ENCODE results near the gene SERTAD1. TPM values are rescaled to one million over a fixed set of nuclear protein-coding genes. Genes with fewer than 3 reads are reported as not detected.
A peak's percentile ranks its signal among the peaks of the same experiment; 100 is the strongest.

The SERTAD1 gene
- total RNA-seq, 1 donor from 2014 or later, result 13.4 TPM

DNA sequence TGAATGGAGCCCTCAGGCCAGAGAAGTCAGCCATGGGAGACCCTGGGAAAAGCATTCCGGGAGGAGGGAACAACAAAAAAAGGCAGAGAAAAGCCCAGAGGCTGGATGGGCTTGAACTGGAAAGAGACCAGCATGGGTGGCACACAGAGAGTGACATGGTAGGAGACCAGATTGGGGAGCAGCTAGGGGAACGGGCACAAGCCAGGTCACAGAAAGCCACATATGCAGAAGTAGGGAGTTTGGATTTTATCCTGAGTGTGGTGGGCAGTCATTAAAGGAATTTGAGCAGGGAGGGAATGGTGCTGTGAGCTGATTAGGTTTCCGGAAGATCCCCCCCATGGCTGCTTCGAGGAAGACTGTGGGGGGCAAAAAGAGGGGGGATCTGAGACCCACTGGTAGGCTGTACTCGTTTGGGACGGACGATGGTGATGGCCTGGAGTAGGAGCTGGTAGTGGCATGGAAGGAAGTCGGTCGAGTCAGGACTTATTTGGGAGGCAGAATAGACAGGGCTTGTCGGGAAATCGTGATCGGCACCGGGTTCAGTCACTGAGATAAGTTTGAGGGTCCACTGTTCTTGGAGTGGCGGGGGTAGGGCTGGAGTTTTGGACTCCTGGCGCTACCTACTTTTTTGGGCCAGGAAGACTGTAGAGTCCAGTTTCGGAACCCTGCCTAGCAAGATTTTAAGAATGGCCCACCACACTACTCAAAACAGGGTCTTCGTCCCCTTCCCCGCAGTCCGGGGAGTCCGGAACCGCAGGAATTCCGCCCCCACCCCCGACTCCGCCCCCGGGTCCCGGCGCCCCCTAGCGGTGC, 949 bp downstream of the SERTAD1 start:
- ChIA-PET POLR2A (interaction anchor here (0.5 to 4.2 kb wide), 5 partner anchors 10 to 76 kb away, joined by 4 to 89 read pairs (median 7); partner anchors contain the start of genes C19orf47, PLD3 and SERTAD3), CTCF (interaction anchor here (1.4 to 5.1 kb wide), 4 partner anchors 9 to 120 kb away, joined by 3 to 21 read pairs (median 5); partner anchors contain the start of gene BLVRB)
- peak overlapping the region; percentile 93 for H3K4me3 Mint-ChIP-seq
- H3K4me1 Mint-ChIP-seq, result peaks cover 34% of the 10 kb centered on the region
- peaks cover 16% of the 10 kb centered on the region for H3K36me3 Mint-ChIP-seq (ENCODE audit: low read depth)
- TF ChIP-seq, protein P1, sequence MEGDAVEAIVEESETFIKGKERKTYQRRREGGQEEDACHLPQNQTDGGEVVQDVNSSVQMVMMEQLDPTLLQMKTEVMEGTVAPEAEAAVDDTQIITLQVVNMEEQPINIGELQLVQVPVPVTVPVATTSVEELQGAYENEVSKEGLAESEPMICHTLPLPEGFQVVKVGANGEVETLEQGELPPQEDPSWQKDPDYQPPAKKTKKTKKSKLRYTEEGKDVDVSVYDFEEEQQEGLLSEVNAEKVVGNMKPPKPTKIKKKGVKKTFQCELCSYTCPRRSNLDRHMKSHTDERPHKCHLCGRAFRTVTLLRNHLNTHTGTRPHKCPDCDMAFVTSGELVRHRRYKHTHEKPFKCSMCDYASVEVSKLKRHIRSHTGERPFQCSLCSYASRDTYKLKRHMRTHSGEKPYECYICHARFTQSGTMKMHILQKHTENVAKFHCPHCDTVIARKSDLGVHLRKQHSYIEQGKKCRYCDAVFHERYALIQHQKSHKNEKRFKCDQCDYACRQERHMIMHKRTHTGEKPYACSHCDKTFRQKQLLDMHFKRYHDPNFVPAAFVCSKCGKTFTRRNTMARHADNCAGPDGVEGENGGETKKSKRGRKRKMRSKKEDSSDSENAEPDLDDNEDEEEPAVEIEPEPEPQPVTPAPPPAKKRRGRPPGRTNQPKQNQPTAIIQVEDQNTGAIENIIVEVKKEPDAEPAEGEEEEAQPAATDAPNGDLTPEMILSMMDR (IDR thresholded peaks at IDR 0.05), result no peak
- peak overlapping the region; percentile 93 for H3K27ac Mint-ChIP-seq
- H3K9me3 Mint-ChIP-seq, result no peaks in the 10 kb centered on the region
- no peak for ATAC-seq (ENCODE audit: low read depth)
- H3K27me3 Mint-ChIP-seq, result no peaks in the 10 kb centered on the region
- intact Hi-C loops (cut with micrococcal nuclease), result loop anchor here (1.0 to 5.0 kb wide), 5 partner anchors 10 to 172 kb away; partner anchors contain the start of genes BLVRB and SERTAD3
- DNase-seq, result no peak

DNA sequence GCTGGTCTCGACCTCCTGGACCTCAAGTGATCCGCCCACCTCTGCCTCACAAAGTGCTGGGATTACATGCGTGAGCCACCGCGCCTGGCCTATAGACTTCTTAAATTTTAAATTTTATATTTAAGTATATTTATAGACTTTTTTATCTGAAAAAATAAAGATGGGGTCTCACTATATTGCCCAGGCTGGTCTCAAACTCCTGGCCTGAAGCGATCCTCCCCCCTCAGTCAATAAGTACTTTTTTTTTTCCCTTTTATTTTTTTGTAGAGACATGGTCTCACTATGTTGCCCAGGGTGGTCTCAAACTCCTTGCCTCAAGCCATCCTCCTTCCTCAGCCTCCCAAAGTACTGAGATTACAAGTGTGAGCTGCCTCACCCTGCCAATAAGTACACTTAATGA, 1.9 kb downstream of the SERTAD1 start:
- H3K36me3 Mint-ChIP-seq (ENCODE audit: low read depth), result peaks cover 16% of the 10 kb centered on the region
- no peak overlapping the region for H3K27ac Mint-ChIP-seq
- ATAC-seq (ENCODE audit: low read depth) (no peak), DNase-seq (no peak)
- no peak overlapping the region for H3K4me3 Mint-ChIP-seq
- H3K4me1 Mint-ChIP-seq, result peaks cover 35% of the 10 kb centered on the region
- CTCF ChIA-PET, result interaction anchor here (1.4 to 5.1 kb wide), 3 partner anchors 19 to 119 kb away, joined by 4 to 21 read pairs (median 6); partner anchors contain the start of gene BLVRB
- no peaks in the 10 kb centered on the region for H3K9me3 Mint-ChIP-seq
- intact Hi-C loops (cut with micrococcal nuclease), result loop anchor here (5.0 kb wide), 1 partner anchor 173 kb away; no protein-coding TSS in a partner anchor
- TF ChIP-seq, protein P1 (IDR thresholded peaks at IDR 0.05), result no peak
- no peaks in the 10 kb centered on the region for H3K27me3 Mint-ChIP-seq
- POLR2A ChIA-PET, result interaction anchor here (1.1 to 4.2 kb wide), 5 partner anchors 11 to 76 kb away, joined by 3 to 104 read pairs (median 33); partner anchors contain the start of genes C19orf47, PLD3 and SERTAD3

DNA sequence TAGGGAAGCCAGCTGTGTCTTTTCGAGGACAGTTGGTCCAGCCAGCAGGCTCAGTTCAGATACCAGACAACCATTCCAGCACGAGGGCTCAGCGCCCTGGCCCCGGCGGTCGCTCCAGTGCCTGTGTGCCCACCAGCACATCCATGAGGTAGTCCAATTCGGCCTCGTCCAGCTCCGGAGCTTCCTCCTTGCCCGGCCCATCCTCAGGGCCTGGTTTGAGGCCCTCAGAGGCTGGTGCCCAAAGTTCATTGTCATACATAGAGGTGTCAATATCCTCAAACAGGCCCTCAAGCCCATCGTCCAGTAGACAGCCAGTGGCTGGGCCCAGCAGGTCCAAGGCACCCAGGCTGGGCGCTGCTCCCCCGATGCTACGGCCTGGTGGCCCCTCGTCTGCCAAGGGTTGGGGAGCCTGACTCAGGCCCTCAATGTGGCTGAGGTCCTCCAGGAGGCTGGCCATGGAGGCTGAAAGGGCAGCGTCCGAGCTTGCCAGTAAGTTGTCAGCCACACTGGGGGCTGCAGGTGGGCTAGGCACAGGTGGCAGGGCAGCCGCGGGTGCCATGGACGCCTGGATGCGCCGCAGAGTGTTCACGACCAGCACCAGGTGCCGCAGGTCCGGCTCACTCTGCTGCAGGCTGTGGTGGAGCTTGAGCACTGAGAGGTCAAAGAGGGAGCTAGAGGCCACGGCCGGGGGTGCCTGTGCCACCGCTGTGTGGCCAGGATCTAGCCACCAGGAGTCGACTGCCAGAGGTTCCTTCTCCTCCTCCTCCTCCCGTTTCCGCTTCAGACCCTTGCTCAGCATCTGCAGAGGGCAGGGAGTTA, 2.8 kb downstream of the SERTAD1 start:
- ChIA-PET CTCF (interaction anchor here (5.1 kb wide), 1 partner anchor 118 kb away, joined by 21 read pairs; no protein-coding TSS in a partner anchor), POLR2A (interaction anchor here (1.1 to 4.1 kb wide), 4 partner anchors 10 to 42 kb away, joined by 3 to 104 read pairs (median 32); partner anchors contain the start of genes BLVRB and SERTAD3)
- TF ChIP-seq, protein P1 (IDR thresholded peaks at IDR 0.05), result no peak
- no peaks in the 10 kb centered on the region for H3K27me3 Mint-ChIP-seq
- peaks cover 35% of the 10 kb centered on the region for H3K4me1 Mint-ChIP-seq
- intact Hi-C loops (cut with micrococcal nuclease), result loop anchor here (5.0 kb wide), 1 partner anchor 174 kb away; no protein-coding TSS in a partner anchor
- no peak for ATAC-seq (ENCODE audit: low read depth)
- peak overlapping the region; percentile 86 for H3K27ac Mint-ChIP-seq
- DNase-seq, result no peak
- no peaks in the 10 kb centered on the region for H3K9me3 Mint-ChIP-seq
- H3K36me3 Mint-ChIP-seq (ENCODE audit: low read depth), result peaks cover 16% of the 10 kb centered on the region
- no peak overlapping the region for H3K4me3 Mint-ChIP-seq

DNA sequence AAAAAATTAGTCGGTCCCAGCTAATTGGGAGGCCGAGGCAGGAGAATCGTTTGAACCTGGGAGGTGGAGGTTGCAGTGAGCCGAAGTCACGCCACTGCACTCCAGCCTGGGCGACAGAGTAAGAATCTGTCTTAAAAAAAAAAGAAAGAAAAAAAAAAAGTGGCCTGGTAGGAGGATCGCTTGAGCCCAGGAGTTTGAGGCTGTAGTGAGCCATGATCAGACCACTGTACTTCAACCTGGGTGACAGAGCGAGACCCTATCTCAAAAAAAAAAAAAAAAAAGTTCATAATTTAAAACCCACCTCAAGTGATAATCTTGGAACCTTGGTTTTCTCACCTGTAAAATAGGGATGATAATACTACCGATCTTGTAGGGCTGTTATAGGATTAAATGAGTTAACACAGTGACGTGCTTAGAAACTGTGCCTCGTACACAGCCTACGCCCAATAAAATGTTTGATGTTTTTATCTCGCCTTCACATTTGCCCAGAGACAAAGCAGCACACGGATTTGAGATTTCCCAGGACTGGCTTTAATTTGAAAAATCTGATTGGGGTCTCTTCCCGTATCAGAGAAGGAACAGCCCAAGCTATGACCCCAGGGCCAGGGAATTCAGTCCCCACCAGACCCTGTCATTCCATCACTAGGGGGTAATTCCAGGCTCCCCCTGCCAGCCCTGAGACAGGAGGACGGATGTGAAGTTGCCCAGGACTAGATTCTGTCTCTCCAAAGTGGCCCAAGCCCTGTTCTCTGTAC, 3.6 kb downstream of the SERTAD1 start:
- Mint-ChIP-seq H3K27me3 (no peaks in the 10 kb centered on the region), H3K36me3 (ENCODE audit: low read depth) (peaks cover 16% of the 10 kb centered on the region), H3K4me3 (peak overlapping the region; percentile 35), H3K4me1 (peaks cover 34% of the 10 kb centered on the region), H3K9me3 (no peaks in the 10 kb centered on the region), H3K27ac (peak overlapping the region; percentile 86)
- POLR2A ChIA-PET, result interaction anchor here (0.7 to 4.1 kb wide), 8 partner anchors 11 to 144 kb away, joined by 3 to 104 read pairs (median 16); partner anchors contain the start of genes BLVRB, C19orf47, PLD3 and SERTAD3
- CTCF ChIA-PET, result interaction anchor here (1.9 to 5.1 kb wide), 4 partner anchors 22 to 117 kb away, joined by 5 to 49 read pairs (median 19); partner anchors contain the start of genes BLVRB and SERTAD3
- no peak for ATAC-seq (ENCODE audit: low read depth)
- intact Hi-C loops (cut with micrococcal nuclease), result loop anchor here (1.0 to 5.0 kb wide), 5 partner anchors 13 to 175 kb away; partner anchors contain the start of genes BLVRB, C19orf47 and PLD3
- TF ChIP-seq, protein P1 (IDR thresholded peaks at IDR 0.05), result no peak
- DNase-seq, result no peak

Measured in activated B cell treated with CpG ODN at 0.5 μM for 24 hours (primary cell).